Epithelial cell of prostate (primary cell): ENCODE data around the gene TMEM63A.
"Not testable (repeated sequence)": the region's sequence is repeated elsewhere in the genome, so short reads cannot be mapped to it uniquely, and the experiment has no call there.

Experiments used
- DNase-seq: peaks from one replicate; pipeline ENCODE4 v3.0.0-alpha.2; 2011; ENCODE audit warnings: low read depth, low spot score
- H3K27ac ChIP-seq: fragments of 450-650 bp; 2 replicates; pipeline ENCODE4 v1.5.1; 2017; ENCODE audit warnings: mild to moderate bottlenecking

TMEM63A gene

GRCh38 chr1:225849925-225850324, 32.3 kb downstream of the TMEM63A start:
- DNase-seq = no peak
- H3K27ac ChIP-seq = no peak overlapping the region

GRCh38 chr1:225848030-225848955, 33.9 kb downstream of the TMEM63A start:
- no peak overlapping the region for H3K27ac ChIP-seq
- no peak for DNase-seq

GRCh38 chr1:225847610-225848009, 34.6 kb downstream of the TMEM63A start:
- no peak for DNase-seq
- no peak overlapping the region for H3K27ac ChIP-seq

- H3K27ac ChIP-seq = no peak overlapping the region
- no peak for DNase-seq
Observed at GRCh38 chr1:225846331-225847310, 35.6 kb downstream of the TMEM63A start.

- H3K27ac ChIP-seq = no peak overlapping the region
- DNase-seq = peak; percentile 16
Observed at GRCh38 chr1:225845571-225846259, 36.5 kb downstream of the TMEM63A start.

GRCh38 chr1:225845097-225845496, 37.1 kb downstream of the TMEM63A start:
- H3K27ac ChIP-seq = no peak overlapping the region
- DNase-seq = no peak

- no peak for DNase-seq
- H3K27ac ChIP-seq = no peak overlapping the region
Observed at GRCh38 chr1:225844236-225845061, 37.7 kb downstream of the TMEM63A start.

- DNase-seq = no peak
Observed at GRCh38 chr1:225843426-225843795, 38.8 kb downstream of the TMEM63A start.

GRCh38 chr1:225842788-225843425, 39.3 kb downstream of the TMEM63A start:
- DNase-seq = no peak
- H3K27ac ChIP-seq = no peak overlapping the region

More at GRCh38 chr1:225843426-225843795, 38.8 kb downstream of the TMEM63A start:
- H3K27ac ChIP-seq = no peak overlapping the region

GRCh38 chr1:225842074-225842473, 40.1 kb downstream of the TMEM63A start:
- no peak overlapping the region for H3K27ac ChIP-seq
- DNase-seq = no peak

GRCh38 chr1:225840713-225841112, 41.5 kb downstream of the TMEM63A start:
- DNase-seq = no peak
- no peak overlapping the region for H3K27ac ChIP-seq

- no peak overlapping the region for H3K27ac ChIP-seq
Observed at GRCh38 chr1:225840223-225840610, 42.0 kb downstream of the TMEM63A start.

GRCh38 chr1:225838793-225839192, 43.4 kb downstream of the TMEM63A start:
- no peak overlapping the region for H3K27ac ChIP-seq
- DNase-seq = no peak

More at GRCh38 chr1:225840223-225840610, 42.0 kb downstream of the TMEM63A start:
- no peak for DNase-seq

GRCh38 chr1:225836296-225836695, 45.9 kb downstream of the TMEM63A start:
- DNase-seq, H3K27ac ChIP-seq: not testable (repeated sequence)

- no peak overlapping the region for H3K27ac ChIP-seq
- DNase-seq = no peak
Observed at GRCh38 chr1:225835856-225836255, 46.3 kb downstream of the TMEM63A start.

- no peak overlapping the region for H3K27ac ChIP-seq
- no peak for DNase-seq
Observed at GRCh38 chr1:225834417-225835329, 47.5 kb downstream of the TMEM63A start.

- H3K27ac ChIP-seq = no peak overlapping the region
Observed at GRCh38 chr1:225830841-225831240, 51.3 kb downstream of the TMEM63A start.

More at GRCh38 chr1:225830841-225831240, 51.3 kb downstream of the TMEM63A start:
- no peak for DNase-seq
